NCI-H345 (cell line): ENCODE results near the gene KIFC3.
"Not testable (repeated sequence)": the region's sequence is repeated elsewhere in the genome, so short reads cannot be mapped to it uniquely, and the experiment has no call there.

Source experiments
- DNase-seq: peaks from one replicate; lab custom pipeline; 2025; lab: John Stamatoyannopoulos, UW

KIFC3 gene

DNA sequence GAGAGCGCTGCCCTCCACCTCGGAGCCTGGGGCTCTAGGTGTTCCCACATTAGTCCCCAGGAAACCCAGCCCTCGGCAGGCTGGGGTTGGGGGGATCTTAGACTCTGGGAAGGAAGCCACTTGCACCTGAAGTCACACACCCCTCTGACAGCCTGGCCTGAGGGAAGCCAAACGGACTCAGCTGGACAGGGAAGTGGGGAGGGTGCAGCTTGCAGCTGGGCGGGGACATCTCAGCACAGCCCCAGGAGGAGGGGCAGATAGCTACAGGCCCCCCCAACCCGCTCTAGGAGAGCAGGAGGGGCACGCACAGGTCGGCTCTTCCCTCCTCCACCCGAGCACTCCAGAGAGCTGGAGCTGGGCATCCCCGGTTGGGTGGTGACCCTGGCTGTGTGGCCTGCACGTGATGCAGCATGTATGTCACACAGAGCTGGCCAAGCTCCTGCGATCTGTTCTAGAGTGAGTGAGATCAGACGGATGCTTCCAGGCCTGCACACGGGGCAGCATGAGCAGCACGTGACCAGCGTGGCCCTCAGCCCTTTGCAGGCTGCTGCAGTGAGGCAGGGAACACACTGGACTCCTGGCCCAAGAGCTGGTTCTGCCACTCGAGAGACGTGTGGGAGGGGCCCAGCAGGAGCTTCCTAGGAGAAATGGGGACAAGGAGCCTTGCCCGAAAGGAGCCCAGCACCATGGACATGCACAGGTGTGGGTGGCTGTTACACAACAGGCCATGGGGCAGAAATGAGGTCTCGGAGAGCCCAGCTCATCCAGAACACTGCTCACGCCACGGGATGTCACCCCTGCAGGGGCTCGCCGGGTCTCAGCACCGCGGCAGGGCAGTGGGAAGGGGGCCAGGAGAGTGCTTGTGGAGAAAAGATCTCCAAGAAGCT, 15.4 kb downstream of the KIFC3 start:
- DNase-seq, result no peak

DNA sequence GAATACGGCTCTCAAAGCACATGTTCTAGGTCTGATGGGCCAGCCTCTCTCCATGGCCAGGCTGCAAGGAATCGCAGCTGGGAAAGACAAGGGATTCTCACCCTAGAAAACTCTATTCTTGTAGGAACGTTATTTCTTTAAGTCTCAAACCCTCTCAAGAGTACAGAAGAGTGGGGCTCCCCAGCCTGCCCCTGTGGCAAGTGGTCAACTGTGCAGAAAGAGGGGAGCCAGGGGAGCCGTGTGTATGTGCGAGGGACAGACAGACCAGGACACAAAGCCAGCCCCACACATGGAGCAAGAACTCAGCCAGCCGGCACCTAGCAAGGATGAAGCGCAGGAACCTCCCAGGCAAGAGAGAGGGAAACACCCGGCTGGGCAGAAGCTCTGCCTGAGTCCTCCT, 16.4 kb downstream of the KIFC3 start:
- no peak for DNase-seq

DNA sequence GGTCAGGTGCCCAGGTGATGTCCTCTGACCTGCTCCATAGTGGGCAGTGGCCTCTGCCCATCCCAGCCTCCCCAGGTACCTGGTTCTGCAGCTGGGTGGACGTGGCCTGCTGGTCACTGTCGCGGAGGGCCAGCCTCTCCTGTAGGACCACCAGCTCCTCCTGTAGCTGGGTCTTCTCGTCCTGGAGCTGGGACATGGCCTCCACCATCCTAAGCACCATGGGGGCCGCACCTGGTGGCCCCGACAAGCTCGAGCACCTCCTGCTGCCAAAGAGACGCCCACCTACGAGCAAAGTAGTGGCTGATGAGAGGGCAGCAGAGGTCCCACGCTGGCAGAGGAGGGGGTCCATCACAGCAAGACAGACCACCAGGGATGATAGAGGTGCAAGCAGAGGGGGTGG, 16.9 kb downstream of the KIFC3 start:
- no peak for DNase-seq

DNA sequence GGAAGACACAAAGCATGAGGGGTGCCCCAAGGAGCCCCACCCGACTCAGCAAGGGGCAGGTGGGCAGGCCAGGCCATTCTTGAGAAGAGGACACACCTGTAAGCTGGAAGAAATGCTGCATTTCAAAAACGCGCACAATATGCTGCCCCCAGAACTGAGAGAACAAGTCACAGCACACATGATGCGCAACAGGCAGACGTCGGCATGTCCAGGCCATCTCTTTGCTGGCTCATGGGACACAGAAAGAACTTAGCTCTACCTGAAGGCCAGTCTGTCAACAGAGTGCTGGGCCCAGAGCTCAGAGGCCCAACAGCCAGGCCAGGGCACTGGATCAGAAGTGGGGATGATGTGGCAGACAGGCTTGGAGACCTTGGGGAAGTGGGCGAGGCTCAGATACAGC, 18.0 kb downstream of the KIFC3 start:
- no peak for DNase-seq

DNA sequence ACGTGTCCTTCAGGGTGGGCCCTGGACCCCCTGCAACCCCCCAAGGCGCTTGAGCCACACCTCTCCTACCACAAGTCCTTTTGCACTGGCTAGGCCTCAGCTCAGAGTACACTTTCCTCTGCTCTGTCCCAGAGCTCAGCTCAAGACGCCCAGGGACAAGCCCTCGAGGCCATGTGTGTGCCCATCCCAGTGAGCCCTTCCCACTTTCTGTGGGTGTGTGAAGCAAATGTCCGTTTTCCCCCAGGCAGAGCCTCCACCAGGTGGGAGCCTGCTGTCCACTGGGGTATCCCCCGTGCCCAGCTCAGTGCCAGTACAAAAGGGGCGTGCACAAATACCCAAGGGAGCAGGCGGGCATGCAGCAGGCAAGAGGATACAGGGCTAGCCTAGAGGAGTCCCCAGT, 18.4 kb downstream of the KIFC3 start:
- no peak for DNase-seq

DNA sequence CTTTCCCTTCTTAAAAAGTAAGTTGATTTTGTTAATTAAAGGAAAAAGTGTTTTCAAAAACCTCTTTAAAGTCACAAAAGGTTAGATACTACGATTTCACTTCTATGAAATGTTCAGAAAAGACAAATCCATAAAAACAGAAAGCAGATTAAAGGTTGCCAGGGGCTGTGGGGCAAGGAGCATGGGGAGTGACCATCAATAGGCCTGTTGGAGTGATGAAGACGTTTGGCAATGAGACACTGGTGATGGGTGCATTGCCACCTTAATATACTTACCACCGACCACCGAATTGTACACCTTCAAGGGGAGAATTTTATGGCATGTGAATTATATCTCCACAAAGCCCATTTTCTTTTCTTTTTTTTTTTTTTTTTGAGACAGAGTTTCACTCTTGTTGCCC, 19.2 kb downstream of the KIFC3 start:
- DNase-seq, result no peak

DNA sequence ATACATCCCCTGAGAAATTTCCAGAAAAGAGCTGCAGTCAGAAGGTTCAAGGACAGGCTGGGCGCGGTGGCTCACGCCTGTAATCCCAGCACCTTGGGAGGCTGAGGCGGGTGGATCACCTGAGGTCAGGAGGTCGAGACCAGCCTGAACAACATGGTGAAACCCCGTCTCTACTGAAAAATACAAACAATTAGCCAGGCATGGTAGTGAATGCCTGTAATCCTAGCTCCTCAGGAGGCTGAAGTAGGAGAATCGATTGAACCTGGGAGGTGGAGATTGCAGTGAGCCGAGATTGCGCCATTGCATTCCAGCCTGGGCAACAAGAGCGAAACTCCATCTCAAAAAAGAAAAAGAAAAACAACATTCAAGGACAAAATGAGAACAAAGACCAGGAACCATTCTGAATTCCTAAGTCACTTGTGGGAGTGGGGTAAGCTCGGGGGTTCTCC, 19.7 kb downstream of the KIFC3 start:
- not testable (repeated sequence) for DNase-seq

DNA sequence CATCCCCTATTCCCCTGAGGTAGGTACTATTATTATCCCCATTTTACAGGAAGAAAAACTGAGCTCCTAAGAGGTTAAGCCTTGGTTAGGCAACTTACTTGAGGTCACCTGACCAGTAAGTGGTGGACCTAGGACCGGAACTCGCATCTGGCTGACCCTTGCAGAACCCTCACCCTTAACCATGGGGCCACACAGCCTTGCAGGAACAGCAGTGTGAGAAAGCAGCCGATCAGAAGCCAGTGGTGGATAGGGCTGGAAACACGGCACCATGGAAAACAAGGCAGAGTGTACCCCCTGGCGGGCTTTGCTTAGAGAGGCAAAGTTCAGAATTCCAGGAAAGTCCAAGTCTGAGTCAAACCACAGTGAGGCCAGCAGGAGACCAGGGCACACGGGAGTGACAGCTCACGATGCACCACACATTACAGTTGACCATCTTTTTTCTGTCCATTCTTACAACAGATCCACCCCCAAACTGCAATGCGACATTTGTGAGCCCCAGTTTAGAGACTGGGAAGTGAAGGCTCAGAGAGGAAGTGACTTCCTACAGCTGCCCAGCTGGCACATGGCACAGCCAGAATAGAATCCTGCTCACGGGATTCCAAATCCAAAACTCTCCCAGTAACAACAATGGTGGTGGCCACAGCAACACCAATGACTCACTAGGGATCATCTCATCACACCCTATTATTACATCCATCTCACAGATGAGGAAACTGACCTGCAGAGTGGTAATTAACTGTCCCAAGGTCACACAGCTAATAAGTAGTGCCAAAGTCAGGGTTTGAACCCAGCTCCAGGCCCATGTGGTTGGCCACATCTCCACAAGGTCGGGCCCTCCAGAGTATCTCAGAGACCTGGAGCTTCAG, 20.3 kb downstream of the KIFC3 start:
- no peak for DNase-seq

DNA sequence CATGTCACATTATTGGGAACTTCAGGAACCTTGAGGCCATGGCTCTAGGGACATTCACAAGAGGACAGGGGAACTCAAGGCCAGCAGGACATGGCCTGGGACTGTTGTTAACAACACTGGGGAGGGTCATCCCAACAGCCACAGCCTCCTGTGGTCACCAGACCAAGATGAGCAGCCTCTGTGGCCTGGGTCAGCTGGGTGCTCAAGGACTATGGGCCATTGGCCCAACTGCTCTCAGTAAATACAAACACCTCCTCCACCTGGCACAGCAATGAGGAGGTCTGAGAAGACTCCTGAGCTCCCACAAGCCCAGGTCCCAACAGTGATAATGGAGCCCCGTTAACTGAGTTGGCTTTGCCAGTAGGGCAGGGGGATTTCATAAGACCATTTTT, 20.9 kb downstream of the KIFC3 start:
- DNase-seq, result no peak

DNA sequence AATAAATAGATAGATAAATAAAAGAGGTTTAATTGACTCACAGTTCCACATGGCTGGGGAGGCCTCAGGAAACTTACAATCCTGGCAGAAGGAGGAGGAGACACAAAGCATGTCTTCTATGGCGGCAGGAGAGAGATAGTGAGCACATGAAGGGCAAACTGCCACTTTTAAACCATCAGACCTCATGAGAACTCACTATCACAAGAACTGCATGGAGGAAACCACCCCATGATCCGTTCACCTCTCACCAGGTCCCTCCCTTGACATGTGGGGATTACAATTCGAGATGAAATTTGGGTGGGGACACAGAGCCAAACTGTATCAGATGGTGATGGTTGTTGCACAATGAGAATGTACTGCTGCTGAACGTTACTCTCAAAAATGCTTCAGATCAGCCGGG, 22.5 kb downstream of the KIFC3 start:
- not testable (repeated sequence) for DNase-seq

DNA sequence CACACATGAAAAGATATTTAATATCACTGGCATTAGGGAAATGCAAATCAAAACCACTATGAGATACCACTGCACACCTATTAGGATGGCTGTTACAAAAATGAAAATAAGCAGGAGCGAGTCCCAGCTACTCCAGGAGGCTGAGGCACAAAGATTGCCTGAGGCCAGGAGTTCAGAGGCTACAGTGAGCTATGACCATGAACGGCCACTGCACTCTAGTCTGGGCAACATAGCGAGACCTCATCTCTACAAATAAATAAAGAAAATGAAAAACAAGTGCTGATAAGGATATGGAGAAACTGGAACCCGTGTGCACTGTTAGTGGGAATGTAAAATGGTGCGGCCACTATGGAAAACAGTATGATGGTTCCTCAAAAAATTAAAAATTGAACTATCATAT, 23.6 kb downstream of the KIFC3 start:
- no peak for DNase-seq

DNA sequence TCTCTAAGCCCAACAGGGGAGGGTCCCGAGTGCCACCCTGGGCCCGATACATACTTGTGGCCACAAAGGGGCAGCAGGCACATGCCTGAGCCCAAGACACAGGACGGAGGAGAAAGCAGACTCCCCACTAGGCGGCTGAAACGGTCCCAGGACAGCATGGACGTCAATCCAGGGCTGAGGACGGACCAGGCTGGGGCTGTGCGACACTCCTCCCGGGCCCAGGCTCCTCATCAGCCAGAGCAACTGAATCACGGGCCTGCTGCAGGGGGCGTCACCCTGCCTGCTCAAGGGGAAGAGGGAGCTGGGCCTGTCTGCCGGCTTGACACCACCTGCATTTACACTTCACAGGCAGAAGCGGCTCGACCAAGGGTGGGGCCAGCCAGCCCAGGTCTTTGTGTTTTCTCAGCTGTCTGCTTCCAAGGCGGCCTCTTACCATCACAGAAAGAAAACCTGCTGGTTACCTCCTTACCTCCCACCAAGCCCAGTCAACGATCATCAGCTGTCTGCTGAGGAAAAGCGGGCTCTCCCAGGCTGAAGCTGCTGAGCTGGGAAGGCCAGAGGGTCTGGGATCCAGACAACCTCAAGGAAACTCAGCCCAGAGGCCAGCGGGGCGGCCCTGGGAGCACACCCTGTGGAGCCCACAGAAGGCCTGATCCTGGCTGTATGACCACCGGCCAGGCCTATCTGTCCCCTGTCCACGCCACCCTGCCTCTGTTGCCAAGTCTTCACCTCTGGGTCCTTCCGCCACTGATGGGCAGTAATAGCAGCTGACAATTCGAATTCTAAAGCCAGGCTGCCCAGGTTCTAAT, 26.4 kb downstream of the KIFC3 start:
- peak; percentile 72 for DNase-seq

DNA sequence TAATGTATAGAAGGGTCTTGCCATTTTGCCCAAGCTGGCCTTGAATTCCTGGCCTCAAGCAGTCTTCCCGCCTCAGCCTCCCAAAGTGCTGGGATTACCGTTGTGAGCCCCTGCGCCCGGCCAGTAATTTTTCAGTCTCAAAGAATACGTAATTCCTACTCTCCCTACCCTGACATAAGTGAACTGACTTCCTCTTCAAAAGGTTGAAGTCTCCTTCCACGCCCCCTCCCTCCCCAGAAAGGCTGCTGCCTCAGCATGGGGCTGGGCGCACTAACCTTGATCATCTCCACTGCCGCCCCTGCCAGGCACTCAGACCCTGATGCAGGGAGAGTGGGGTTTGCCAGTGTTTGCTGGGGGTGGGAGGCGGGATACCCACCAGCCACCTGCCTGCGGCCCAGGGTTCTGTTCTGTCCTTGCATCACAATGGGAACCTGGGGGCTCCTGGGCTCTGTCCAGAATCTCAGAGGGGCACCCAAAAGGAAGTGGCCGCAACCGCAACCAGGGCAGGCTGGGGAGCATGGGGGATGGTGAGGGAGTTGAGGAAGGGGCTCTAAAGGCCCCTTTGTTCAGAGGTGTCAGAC, 27.5 kb downstream of the KIFC3 start:
- DNase-seq, result no peak

DNA sequence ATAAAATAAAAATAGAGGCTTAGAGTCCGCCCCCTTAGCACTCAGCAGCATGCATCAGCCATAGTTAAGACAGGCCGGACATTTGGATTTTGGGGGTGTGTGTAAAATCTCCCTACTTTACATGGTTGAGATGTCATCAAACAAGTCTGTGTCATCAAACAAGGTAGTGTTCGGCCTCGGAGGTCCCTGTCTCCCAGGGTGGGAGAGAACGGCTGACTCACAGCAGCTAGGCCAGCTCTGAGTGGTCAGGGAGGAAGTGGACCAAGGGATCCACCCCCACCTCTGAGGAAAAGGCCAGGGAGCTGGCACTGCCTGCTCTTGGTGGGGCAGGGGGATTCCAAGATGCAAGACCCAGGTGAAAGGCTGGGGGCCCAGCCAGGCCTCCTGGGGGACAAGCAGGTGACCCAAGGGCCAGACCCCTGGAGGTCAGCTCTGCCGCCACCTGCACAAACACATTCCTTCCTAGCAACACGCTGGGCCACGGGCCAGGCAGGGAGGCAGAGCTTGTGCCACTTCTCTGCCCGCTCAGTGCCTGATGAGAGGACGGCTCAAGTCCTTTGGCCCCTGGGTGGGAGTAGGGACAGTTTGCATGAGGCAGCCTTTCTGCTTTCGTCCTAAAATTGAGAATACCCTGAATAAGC, 28.5 kb downstream of the KIFC3 start:
- DNase-seq, result no peak

DNA sequence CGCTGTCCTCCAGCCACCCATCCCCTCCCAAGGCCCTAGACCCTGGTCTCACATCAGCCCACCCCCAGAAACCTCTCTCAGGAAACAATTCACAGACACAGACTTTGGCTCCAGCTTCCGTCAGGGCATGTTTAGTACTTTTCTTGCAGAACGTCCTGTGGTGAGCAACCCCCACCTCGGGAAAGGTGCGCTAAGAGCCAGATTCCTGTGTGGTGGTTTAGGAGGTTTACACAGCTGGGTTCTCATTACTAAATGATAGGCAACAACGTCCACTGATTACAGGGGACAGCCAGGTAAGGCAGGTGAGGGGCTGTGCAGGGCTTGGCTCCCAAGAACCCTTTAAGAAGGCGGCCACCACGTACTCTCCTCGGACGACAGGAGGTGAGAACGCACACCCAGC, 29.3 kb downstream of the KIFC3 start:
- no peak for DNase-seq

DNA sequence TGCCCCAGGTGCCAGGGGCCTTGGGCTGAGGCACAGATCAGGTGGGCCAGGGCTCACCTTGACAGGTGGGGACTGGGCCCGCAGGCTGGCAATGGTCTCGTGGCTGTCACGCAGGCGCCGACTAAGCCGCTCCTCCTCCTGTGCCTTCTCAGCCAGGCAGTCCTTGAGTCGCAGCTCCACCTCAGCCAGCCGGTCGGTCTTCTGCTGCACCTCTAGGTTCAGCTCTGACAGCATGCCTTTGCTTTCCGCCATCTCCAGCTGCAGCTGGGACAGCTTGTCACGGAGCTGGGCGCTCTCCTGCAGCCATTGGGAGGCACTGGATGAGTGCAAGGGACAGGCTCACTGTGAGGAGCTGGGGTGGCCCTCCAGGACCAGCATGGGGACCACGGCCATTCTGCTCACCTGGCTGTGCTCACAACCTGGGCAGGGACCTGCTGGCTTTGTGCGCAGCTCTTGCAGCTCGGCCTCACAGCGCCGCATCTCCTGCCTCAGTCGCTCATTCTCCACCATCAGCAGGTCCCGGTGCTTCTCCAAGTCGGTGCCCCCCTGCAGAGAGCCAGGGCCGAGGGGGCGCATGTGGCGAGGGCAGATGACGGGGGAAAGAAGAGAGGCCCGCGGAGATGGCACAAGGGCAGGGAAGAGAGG, 31.0 kb downstream of the KIFC3 start:
- DNase-seq, result no peak

DNA sequence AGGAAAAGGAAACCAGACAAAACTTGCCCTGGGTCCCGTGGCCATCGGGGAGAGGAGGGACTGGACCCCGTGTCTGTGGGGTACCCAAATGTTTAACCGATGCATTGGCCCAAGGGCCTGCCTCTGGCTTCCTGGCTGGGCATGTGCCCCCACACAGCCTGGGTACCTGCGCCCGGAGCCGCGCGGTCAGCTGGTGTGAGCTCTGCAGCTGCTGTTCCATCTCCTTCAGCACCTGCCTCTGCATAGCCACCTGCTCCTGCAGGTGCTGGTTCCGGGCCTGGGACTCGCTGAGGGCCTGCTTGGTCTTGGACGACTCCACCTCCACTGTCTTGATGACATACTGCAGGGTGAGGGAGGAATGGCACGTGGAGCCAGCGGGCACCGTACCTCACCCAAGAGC, 31.9 kb downstream of the KIFC3 start:
- no peak for DNase-seq

DNA sequence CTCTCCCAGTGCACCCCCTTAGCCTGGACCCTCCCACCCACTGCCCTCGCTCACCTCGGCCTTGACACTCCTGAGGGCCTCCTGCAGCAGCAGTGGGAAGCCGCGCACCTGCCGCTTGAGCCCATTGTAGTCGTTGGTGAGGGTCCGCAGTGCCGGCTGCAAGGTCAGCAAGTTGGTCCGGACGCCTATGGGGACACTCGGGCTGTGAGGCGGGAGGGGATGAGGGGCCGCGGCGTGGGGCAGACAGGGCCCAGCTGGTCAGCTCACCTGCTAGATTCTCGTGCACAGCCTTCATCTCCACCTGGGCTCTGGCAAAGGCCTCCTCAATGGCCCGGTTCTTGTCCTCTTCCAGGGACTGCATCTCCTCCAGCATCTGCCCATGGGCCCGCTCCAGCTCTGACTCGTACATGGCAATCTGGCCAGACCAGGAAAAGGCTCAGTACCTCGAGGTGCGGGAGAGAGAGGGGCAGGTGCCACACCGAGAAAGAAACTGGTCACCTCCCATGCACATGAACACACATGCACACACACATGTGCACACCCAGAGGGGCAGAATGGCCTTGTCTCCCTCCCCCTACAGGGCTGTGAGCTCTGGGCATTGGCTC, 32.6 kb downstream of the KIFC3 start:
- DNase-seq, result no peak

DNA sequence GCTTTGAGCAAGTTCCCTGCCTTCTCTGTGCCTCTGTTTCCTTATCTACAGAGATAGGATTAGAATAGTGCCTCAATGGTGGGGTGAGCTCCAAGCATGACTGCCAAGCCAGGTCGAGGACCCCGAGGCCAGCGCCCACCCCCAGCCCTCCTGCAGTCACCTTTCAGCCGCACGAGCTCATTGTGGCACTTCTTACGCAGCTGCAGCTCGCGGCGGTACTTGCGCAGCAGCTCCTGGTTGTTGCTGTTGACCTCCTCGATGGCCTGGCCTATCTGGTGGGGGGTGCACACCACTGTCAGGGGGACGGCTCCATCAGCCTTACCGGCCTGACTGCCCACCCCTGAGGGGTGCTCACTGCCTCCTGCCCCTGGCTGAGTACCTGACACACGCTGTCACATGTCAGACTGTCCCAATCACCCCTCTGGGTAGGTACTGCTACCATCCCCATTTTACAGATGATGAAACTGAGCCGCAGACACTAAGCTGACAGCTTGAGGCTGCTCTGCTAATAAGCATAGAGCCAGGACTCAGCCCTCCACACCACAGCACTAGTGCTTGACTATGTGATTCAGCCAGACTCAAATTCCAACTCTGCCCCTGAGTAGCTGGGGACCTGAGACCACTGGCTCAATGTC, 35.5 kb downstream of the KIFC3 start:
- no peak for DNase-seq

DNA sequence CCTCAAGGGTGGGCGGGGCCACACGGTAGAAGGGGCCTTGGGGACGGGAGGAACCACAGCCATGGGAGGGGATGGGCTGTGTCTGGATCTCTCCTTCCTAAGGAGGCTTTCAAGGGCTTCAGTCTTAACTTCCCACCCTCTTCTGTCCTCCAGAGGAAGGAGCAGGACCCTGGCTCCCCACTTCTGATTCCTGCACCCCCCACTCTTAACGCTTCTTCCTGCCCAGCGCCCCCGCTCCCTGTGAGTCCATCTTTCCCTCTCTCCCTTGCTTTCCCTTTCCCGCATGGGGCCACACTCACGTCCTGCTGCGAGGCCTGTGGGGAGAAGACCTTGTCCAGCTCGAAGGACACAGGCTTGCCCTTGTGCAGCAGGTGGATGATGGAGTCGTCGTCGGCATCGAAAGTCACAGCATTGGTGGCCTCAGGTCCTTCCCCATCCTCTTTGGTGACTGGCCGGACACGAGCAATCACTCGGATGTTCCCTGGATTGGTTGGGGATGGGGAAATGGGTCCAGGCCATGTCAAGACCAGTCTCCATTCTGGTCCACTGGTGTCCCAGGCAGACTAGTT, 37.0 kb downstream of the KIFC3 start:
- DNase-seq, result no peak
